A549 treated with RU486 at 1 μM for 4 hours (cell line): ENCODE data around the gene RAB40A. TPM values are rescaled to one million over a fixed set of nuclear protein-coding genes. Genes with fewer than 3 reads are reported as not detected.

ENCODE experiments used
- total RNA-seq: library from RNA; stranded (reverse); fragments of 200-300 nt; extraction: Qiagen RNA extraction; gene quantifications from 5 replicates; pipeline ENCODE4 v1.2.3, GENCODE V29; 2022; ENCODE audit warnings: low read depth

The RAB40A gene, protein sequence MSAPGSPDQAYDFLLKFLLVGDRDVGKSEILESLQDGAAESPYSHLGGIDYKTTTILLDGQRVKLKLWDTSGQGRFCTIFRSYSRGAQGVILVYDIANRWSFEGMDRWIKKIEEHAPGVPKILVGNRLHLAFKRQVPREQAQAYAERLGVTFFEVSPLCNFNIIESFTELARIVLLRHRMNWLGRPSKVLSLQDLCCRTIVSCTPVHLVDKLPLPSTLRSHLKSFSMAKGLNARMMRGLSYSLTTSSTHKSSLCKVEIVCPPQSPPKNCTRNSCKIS
- not detected in 5 replicates for total RNA-seq

DNA sequence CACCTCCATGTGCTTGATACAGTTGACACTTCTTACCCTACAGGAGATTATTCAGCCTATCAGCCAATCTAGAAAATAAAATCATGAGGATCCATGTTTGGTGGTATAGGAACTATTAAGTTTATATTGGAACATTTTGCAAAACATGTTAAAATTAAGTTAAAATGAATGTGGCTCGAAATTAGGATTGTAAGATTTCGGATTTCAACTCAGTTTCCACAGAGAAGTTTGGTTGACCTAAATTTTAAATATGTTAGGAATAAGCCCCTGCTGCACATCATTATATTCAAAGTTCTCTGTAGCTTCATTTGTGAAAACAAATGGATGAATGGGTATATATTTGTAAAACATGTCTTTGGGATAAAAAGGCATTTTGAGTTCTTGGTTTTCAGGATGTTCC, at the start of gene RAB40A:
Gene RAB40A (minus strand): TSS at position 101 of the 400 bp plus-strand sequence. CDS start 18,733 bp downstream, outside the sequence.

Other genes with a start within 250 kb of the RAB40A start
- not detected in 5 replicates for gene TCEAL5, start 242.7 kb downstream of the RAB40A start, total RNA-seq
- gene BEX2, start 208.5 kb downstream of the RAB40A start, total RNA-seq = 7.5 to 12.9 TPM (median 10.3 TPM) in 5 replicates
- not detected in 5 replicates for gene TCEAL7, start 189.2 kb downstream of the RAB40A start, total RNA-seq
- gene TCEAL9, start 163.0 kb downstream of the RAB40A start, total RNA-seq = 79.9 to 165 TPM (median 90.7 TPM) in 5 replicates
- gene BEX3, start 143.0 kb downstream of the RAB40A start, total RNA-seq = 189 to 260 TPM (median 254 TPM) in 5 replicates
- 109 to 166 TPM (median 116 TPM) in 5 replicates for gene TCEAL4, start 66.0 kb upstream of the RAB40A start, total RNA-seq
- gene TCEAL3, start 88.5 kb upstream of the RAB40A start, total RNA-seq = 15.4 to 24.3 TPM (median 19.7 TPM) in 5 replicates
- 36.1 to 50.0 TPM (median 41.7 TPM) in 5 replicates for gene TCEAL1, start 109.5 kb upstream of the RAB40A start, total RNA-seq
- gene MORF4L2, start 167.2 kb upstream of the RAB40A start, total RNA-seq = 456 to 1,175 TPM (median 524 TPM) in 5 replicates
- not detected in 5 replicates for gene TMEM31, start 191.4 kb upstream of the RAB40A start, total RNA-seq